DOHH2 (cell line): Measurements from ENCODE around the gene TFAP2C.

Experiments used
- EZH2phosphoT487 ChIP-seq: fragments of 200-600 bp; sonication (generic); IDR thresholded peaks from 2 replicates; pipeline ENCODE4 v1.6.1; 2017; ENCODE audit warnings: borderline replicate concordance, mild to moderate bottlenecking, antibody characterized with exemption, low read length, moderate library complexity, mixed read lengths
- TF ChIP-seq, protein P1 (sequence below): fragments of 200-600 bp; sonication (generic); IDR thresholded peaks from one replicate; pipeline ENCODE4 v1.5.1; 2014; ENCODE audit warnings: antibody characterized with exemption, mild to moderate bottlenecking, low read depth, low read length; ENCODE audit not compliant: poor library complexity, severe bottlenecking

DNA sequence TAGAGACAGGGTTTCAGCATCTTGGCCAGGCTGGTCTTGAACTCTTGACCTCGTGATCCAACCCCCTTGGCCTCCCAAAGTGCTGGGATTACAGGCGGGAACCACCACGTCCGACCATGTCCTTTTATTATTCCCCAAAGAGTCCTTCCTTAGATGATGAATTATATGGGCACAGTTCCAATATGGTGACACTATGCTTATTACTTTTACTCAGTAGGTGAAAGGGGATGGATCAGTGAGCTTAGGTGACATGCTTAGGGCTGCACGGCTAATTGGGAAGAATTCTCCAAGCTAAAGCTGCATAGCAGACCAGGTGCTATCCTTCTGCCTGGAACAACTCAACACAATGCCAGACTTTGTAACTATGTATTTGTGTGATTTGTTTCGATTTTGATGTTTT, 38.2 kb upstream of the TFAP2C start:
- TF ChIP-seq, protein P1, sequence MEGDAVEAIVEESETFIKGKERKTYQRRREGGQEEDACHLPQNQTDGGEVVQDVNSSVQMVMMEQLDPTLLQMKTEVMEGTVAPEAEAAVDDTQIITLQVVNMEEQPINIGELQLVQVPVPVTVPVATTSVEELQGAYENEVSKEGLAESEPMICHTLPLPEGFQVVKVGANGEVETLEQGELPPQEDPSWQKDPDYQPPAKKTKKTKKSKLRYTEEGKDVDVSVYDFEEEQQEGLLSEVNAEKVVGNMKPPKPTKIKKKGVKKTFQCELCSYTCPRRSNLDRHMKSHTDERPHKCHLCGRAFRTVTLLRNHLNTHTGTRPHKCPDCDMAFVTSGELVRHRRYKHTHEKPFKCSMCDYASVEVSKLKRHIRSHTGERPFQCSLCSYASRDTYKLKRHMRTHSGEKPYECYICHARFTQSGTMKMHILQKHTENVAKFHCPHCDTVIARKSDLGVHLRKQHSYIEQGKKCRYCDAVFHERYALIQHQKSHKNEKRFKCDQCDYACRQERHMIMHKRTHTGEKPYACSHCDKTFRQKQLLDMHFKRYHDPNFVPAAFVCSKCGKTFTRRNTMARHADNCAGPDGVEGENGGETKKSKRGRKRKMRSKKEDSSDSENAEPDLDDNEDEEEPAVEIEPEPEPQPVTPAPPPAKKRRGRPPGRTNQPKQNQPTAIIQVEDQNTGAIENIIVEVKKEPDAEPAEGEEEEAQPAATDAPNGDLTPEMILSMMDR = no peak
- no peak for TF ChIP-seq EZH2phosphoT487
